Sigmoid colon (tissue), 4 donors: ENCODE results near the gene CST9.

Experiments used
- CTCF ChIP-seq, 4 experiments: fragments of 450-650 bp in 3 of 4; fragments of 200-600 bp in 1 of 4; IDR thresholded peaks; one replicate each; pipeline ENCODE4 v1.5.1; 2016 to 2019; ENCODE audit warnings: antibody characterized with exemption in 4 of 4, mild to moderate bottlenecking in 3 of 4, moderate library complexity in 2 of 4
- EP300 ChIP-seq, 4 donors: sonication (generic); formaldehyde crosslinking; IDR thresholded peaks; one replicate each; pipeline ENCODE4 v1.6.1; 2017; ENCODE audit warnings: antibody characterized with exemption in 4 of 4
- POLR2A ChIP-seq, 2 donors: fragments of 450-650 bp; IDR thresholded peaks; one replicate each; pipeline ENCODE4 v1.6.1; 2016; ENCODE audit warnings: antibody characterized with exemption in 2 of 2, mild to moderate bottlenecking in 2 of 2, moderate library complexity in 2 of 2
- POLR2AphosphoS5 ChIP-seq, 4 donors: sonication (generic); formaldehyde crosslinking; IDR thresholded peaks; one replicate each; pipeline ENCODE4 v1.6.1; 2017; ENCODE audit warnings: antibody characterized with exemption in 4 of 4

GRCh38 chr20:23606652-23607049 lies 934 bp upstream of the CST9 start:
- TF ChIP-seq POLR2AphosphoS5 (IDR thresholded peaks at IDR 0.05), result peak in 1 of 4 donors; percentile 21
- peak; percentile 65 to 95 (median 84) for TF ChIP-seq CTCF (IDR thresholded peaks at IDR 0.05)
- TF ChIP-seq EP300 (IDR thresholded peaks at IDR 0.05), result no peak
- TF ChIP-seq POLR2A (IDR thresholded peaks at IDR 0.05), result no peak
